Measurements from ENCODE around the gene CREB5. TPM values are rescaled to one million over a fixed set of nuclear protein-coding genes. Genes with fewer than 3 reads are reported as not detected.

CREB5 gene
- total RNA-seq, 1 experiment from 2014 or later, result 1.3 TPM

- TF ChIP-seq, protein P1, sequence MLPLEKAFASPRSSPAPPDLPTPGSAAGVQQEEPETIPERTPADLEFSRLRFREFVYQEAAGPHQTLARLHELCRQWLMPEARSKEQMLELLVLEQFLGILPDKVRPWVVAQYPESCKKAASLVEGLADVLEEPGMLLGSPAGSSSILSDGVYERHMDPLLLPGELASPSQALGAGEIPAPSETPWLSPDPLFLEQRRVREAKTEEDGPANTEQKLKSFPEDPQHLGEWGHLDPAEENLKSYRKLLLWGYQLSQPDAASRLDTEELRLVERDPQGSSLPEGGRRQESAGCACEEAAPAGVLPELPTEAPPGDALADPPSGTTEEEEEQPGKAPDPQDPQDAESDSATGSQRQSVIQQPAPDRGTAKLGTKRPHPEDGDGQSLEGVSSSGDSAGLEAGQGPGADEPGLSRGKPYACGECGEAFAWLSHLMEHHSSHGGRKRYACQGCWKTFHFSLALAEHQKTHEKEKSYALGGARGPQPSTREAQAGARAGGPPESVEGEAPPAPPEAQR (CRISPR knock-in tag; IDR thresholded peaks at IDR 0.05), result no peak
- TF ChIP-seq ATF2 (CRISPR knock-in tag; IDR thresholded peaks at IDR 0.05; ENCODE audit: borderline replicate concordance, low read depth) (no peak), ZBTB21 (CRISPR knock-in tag; IDR thresholded peaks at IDR 0.05; ENCODE audit: borderline replicate concordance) (no peak), ATF6 (CRISPR knock-in tag; IDR thresholded peaks at IDR 0.05) (no peak), SP1 (CRISPR knock-in tag; conservative IDR thresholded peaks at IDR 0.05) (no peak), JAZF1 (CRISPR knock-in tag; IDR thresholded peaks at IDR 0.05) (no peak), ZNF219 (CRISPR knock-in tag; IDR thresholded peaks at IDR 0.05; ENCODE audit: borderline replicate concordance) (no peak)
Observed at GRCh38 chr7:28456044-28456443, 43.7 kb downstream of the CREB5 start (continued).

DNA sequence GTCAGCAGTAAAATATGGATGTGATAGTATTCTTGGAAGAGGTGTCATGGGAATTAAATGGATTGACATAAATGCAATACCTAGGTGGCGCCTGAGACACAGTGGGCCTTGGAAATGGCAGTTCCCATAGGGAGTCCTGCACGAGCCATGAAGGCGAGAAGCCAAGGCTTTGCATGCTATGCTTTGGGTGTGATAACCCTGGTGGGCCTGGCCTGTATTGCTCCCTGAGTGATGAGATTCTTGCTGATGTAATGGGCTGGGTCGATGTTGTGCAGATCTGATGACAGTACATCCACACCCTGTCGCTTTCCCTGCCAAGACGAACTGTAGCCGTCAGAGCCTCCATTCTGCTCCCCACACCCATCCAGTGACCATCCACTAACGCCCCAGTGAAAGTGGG is 46.4 kb downstream of the CREB5 start:
- Mint-ChIP-seq H3K4me1 (peaks cover 14% of the 10 kb centered on the region), H3K36me3 (no peaks in the 10 kb centered on the region), H3K27me3 (ENCODE audit: low read depth) (no peaks in the 10 kb centered on the region), H3K4me3 (no peak overlapping the region), H3K27ac (no peak overlapping the region), H3K9me3 (0 out of 2 replicates have a peak, but pooled peaks cover 3% of the 10 kb centered on the region)
- ATAC-seq (peak; percentile 77), DNase-seq (ENCODE audit: low spot score) (no peak)
- POLR2A ChIA-PET, result no interaction called here
- CTCF ChIA-PET, result no interaction called here
- TF ChIP-seq E2F1 (CRISPR knock-in tag; IDR thresholded peaks at IDR 0.05) (no peak), MXD4 (CRISPR knock-in tag; IDR thresholded peaks at IDR 0.05; ENCODE audit: borderline replicate concordance) (no peak), E2F4 (CRISPR knock-in tag; IDR thresholded peaks at IDR 0.05; ENCODE audit: borderline replicate concordance, low read depth) (no peak), USF2 (CRISPR knock-in tag; IDR thresholded peaks at IDR 0.05) (no peak), PRDM15 (CRISPR knock-in tag; IDR thresholded peaks at IDR 0.05) (no peak), ZNF671 (CRISPR knock-in tag; IDR thresholded peaks at IDR 0.05) (no peak), ARID4B (CRISPR knock-in tag; IDR thresholded peaks at IDR 0.05; ENCODE audit: borderline replicate concordance) (no peak), ZNF219 (CRISPR knock-in tag; IDR thresholded peaks at IDR 0.05; ENCODE audit: borderline replicate concordance) (no peak), ZNF263 (CRISPR knock-in tag; IDR thresholded peaks at IDR 0.05; ENCODE audit: low read depth) (no peak)
- TF ChIP-seq, protein P2, sequence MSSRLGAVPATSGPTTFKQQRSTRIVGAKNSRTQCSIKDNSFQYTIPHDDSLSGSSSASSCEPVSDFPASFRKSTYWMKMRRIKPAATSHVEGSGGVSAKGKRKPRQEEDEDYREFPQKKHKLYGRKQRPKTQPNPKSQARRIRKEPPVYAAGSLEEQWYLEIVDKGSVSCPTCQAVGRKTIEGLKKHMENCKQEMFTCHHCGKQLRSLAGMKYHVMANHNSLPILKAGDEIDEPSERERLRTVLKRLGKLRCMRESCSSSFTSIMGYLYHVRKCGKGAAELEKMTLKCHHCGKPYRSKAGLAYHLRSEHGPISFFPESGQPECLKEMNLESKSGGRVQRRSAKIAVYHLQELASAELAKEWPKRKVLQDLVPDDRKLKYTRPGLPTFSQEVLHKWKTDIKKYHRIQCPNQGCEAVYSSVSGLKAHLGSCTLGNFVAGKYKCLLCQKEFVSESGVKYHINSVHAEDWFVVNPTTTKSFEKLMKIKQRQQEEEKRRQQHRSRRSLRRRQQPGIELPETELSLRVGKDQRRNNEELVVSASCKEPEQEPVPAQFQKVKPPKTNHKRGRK (CRISPR knock-in tag; IDR thresholded peaks at IDR 0.05; ENCODE audit: borderline replicate concordance), result no peak
